ENCODE measurements around the gene COX7A1. TPM values are rescaled to one million over a fixed set of nuclear protein-coding genes. Genes with fewer than 3 reads are reported as not detected.

COX7A1 gene
- polyA plus RNA-seq, 10 donors: 182 to 264 (median 219) TPM

GRCh38 chr19:36114721-36115452 lies 37.4 kb downstream of the COX7A1 start, which contains the start of gene POLR2I:
Gene POLR2I (minus strand): TSS chr19:36114875. CDS start chr19:36114856, 19 bp downstream.
- peak; percentile 99 to 100 (median 100) for DNase-seq

DNA sequence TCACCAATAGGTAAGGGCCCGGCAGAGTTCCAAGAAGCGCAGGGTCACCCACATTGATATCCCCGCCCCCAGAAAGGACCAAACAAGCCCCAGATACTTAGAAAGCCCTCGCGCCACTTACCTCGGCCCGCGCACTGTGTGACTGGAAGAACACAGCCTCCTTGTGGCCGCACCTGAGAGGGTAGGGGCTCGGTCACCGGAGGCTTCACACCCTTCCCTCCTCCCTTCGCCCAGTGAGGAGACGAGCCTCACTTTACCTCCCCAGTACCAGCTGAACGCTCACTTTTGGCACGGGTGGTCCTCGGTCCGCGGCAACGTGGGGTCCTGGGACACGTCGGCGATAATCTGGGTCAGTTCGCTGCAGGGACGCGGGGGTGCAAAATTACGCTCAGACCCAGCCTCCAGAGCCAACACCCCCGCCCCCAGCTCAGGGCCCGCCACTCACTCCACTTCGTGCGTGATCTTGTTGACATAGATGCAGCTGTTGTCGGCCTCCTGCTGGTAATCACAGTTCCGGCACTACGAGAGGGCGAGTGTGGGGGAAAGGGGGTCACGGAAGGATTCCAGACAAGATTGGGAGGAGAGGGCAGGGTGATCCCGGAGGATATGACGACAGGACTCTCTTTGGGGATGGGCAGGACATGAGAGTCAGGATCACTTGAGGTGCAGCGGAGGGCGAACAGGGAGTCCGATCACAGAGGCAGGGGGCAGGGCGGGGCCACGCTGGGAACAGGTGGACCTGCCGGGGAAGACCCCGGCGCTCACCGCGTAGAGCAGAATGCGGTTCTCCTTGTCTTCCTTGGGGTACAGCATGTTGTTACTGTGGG lies 38.1 kb downstream of the COX7A1 start:
- DNase-seq: peak in 2 of 3 donors; percentile 23 to 34

- DNase-seq: no peak
These were observed 38.8 kb downstream of the COX7A1 start for GRCh38 chr19:36113425-36113824.

DNA sequence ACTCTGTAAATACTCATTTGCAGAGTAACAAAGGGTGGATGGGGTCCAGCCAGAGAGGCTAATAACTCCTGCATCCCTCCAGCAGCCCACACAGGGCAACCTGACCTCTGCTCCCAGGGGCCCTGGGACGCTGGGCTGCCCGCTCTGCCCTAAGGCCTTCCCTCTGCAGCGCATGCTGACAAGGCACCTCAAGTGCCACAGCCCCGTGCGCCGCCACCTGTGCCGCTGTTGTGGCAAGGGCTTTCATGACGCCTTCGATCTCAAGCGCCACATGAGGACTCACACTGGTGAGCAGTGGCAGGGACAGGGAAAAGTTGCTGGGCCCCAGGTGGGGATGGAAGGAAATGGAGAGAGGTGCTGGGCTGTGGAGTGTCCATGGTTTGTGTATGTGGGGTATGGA lies 39.6 kb downstream of the COX7A1 start:
- DNase-seq: no peak

GRCh38 chr19:36111200-36111539 lies 41.1 kb downstream of the COX7A1 start:
- no peak for DNase-seq

DNA sequence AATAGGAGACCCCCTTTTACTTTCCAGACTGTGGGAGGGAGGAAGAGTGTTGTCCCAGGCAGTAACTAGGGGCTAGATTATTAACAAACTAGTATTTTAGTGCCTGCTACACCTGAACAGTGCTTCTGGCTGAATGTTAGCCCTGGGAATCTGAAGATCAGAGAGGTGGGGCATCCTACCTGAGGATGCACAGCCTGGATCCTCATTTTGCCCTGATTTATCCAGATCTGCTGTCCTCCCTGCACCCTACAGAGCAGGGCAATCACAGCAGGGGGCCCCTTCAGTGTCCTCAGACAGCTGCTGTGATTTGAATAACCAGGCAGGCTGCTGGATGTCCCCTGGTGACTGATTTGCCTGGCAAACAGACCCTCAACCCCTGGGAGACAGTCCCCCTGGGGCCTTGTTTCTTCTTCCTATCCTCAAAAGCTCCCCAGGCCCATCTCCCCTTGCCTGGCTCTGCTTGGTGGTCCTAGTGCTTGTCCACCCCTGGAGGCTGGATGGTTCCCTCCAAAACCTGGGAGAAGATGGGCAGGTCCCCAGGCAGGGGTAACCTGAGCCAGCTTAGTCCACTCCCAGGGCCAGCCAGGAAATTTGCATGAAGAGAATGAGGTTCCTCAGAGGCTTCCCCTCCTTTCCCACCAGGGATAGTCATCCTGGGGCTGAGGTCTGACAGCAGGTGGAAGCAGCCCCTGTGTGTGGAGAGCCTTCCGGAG lies 41.6 kb downstream of the COX7A1 start, which contains the start of gene OVOL3:
TSS of gene OVOL3 (plus strand) at position 657 of the 713 bp plus-strand sequence. CDS start 60 bp downstream, outside the sequence.
- DNase-seq: no peak

GRCh38 chr19:36108684-36109083 lies 43.6 kb downstream of the COX7A1 start:
- DNase-seq: no peak

DNA sequence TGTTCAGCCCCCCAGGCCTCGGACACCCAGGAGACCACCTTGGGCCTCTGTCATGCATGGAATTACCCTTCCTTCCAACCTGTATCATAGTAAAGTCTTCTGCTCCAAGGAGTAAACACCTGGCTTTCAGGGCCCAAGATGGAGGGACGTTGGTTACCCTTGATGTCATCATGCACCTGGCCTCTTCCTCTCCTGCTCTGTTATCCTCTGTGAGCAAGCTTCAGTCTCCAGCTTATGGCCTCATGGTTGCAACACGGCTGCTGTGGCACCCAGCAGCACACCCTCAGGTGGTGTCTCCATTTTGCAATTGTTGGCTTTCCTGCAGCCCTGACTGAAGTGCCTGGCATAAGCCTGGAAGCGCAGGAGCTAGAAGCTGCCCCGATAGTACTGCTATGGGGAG lies 45.3 kb downstream of the COX7A1 start:
- DNase-seq: no peak

GRCh38 chr19:36106441-36106840 lies 45.8 kb downstream of the COX7A1 start:
- DNase-seq: no peak

GRCh38 chr19:36103842-36104552 lies 48.2 kb downstream of the COX7A1 start:
- no peak for DNase-seq

DNA sequence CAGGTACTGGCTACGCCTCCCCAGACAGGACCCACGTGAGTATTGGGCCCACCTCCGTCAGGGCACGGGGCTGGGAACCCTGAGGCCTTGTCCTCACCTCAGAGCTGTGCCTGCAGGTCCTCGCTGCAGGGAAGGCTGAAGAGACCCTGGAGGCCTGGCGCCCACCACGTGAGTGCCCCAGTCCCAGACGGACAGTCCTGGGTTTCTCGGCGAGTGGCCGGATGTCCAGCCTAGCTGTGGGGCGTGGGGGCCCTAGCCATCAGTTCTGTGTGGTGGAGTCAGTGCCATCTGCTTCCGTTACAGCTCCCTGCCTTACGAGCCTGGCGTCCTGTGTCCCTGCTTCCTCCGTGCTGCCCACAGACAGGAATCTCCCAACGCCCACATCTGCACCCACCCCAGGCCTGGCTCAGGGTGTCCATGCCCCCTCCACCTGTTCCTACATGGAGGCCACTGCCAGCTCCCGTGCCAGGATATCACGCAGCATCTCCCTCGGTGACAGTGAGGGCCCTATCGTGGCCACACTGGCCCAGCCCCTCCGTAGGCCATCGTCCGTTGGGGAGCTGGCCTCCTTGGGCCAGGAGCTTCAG lies 49.1 kb downstream of the COX7A1 start:
- no peak for DNase-seq

DNA sequence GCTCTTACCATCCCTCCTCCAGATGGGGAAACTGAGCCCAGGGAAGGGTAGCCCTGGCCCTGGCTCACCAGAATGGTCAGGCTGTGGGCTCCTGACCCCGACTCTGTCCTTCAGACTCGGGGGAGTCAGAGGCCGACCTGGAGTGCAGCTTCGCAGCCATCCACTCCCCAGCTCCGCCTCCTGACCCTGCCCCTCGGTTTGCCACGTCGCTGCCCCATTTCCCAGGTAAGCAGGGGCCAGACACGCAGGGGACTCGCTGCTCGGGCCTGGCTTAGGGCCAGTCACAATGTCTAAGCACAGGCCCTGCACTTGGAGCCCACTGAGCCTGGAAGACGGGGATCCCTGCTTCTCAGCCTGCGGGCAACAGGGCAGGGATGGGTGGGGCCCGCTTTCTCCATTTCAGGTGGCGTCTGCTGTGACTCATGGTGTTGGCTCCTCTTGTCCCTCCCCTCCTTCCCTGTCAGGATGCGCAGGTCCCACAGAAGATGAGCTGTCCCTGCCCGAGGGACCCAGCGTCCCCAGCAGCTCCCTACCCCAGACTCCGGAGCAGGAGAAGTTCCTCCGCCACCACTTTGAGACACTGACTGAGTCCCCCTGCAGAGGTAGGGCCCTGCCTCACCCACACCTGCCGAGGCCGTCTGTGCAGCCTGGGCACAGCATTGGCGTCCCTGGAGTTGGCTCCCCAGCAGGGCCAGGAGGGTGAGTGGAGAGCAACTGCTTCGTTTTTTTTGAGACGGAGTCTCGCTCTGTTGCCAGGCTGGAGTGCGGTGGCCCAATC lies 50.5 kb downstream of the COX7A1 start:
- no peak for DNase-seq

Other genes with a start within 250 kb of the COX7A1 start
- gene HCST, start 249.9 kb downstream of the COX7A1 start, polyA plus RNA-seq (ENCODE audit: insufficient read length in 10 of 10): 10 to 100 TPM in 1 of 10 donors, 1 to 10 TPM in 9; 3.7 to 11.6 (median 5.3) TPM
- gene TYROBP, start 244.2 kb downstream of the COX7A1 start, polyA plus RNA-seq (ENCODE audit: insufficient read length in 10 of 10): 10 to 100 TPM; 11.6 to 22.8 (median 16.9) TPM
- 10 to 100 TPM in 1 of 10 donors, 1 to 10 TPM in 9; 4.4 to 13.1 (median 7.6) TPM for gene LRFN3, start 216.1 kb downstream of the COX7A1 start, polyA plus RNA-seq (ENCODE audit: insufficient read length in 10 of 10)
- gene SDHAF1, start 157.3 kb downstream of the COX7A1 start, polyA plus RNA-seq (ENCODE audit: insufficient read length in 10 of 10): 10 to 100 TPM in 9 of 10 donors, 1 to 10 TPM in 1; 9.4 to 13.8 (median 11.4) TPM
- gene SYNE4, start 143.6 kb downstream of the COX7A1 start, polyA plus RNA-seq (ENCODE audit: insufficient read length in 10 of 10): 1 to 10 TPM in 1 of 10 donors, under 1 TPM in 8, not detected in 1; 0.12 to 1.0 (median 0.46) TPM
- 10 to 100 TPM in 1 of 10 donors, 1 to 10 TPM in 9; 5.5 to 10.4 (median 7.9) TPM for gene ALKBH6, start 138.2 kb downstream of the COX7A1 start, polyA plus RNA-seq (ENCODE audit: insufficient read length in 10 of 10)
- gene CLIP3, start 119.6 kb downstream of the COX7A1 start, polyA plus RNA-seq (ENCODE audit: insufficient read length in 10 of 10): 10 to 100 TPM; 13.8 to 22.7 (median 18.7) TPM
- gene THAP8, start 98.2 kb downstream of the COX7A1 start, polyA plus RNA-seq (ENCODE audit: insufficient read length in 10 of 10): 1 to 10 TPM; 7.2 to 9.9 (median 7.6) TPM
- gene WDR62, start 97.5 kb downstream of the COX7A1 start, polyA plus RNA-seq (ENCODE audit: insufficient read length in 10 of 10): 1 to 10 TPM; 2.5 to 3.9 (median 3.2) TPM
- not detected for gene OVOL3, start 41.3 kb downstream of the COX7A1 start, polyA plus RNA-seq (ENCODE audit: insufficient read length in 10 of 10)
- 10 to 100 TPM; 26.4 to 47.8 (median 40.6) TPM for gene POLR2I, start 37.6 kb downstream of the COX7A1 start, polyA plus RNA-seq (ENCODE audit: insufficient read length in 10 of 10)
- 100 to 1,000 TPM in 1 of 10 donors, 10 to 100 TPM in 9; 64.6 to 101 (median 79.3) TPM for gene TBCB, start 37.0 kb downstream of the COX7A1 start, polyA plus RNA-seq (ENCODE audit: insufficient read length in 10 of 10)
- 100 to 1,000 TPM; 460 to 557 (median 508) TPM for gene CAPNS1, start 12.4 kb downstream of the COX7A1 start, polyA plus RNA-seq (ENCODE audit: insufficient read length in 10 of 10)
- 1 to 10 TPM; 4.3 to 7.9 (median 6.6) TPM for gene ZNF565, start 62.2 kb upstream of the COX7A1 start, polyA plus RNA-seq (ENCODE audit: insufficient read length in 10 of 10)
- gene ZNF146, start 62.7 kb upstream of the COX7A1 start, polyA plus RNA-seq (ENCODE audit: insufficient read length in 10 of 10): 10 to 100 TPM; 55.7 to 79.3 (median 72.1) TPM
- 1 to 10 TPM; 4.3 to 8.2 (median 6.1) TPM for gene ZFP14, start 226.8 kb upstream of the COX7A1 start, polyA plus RNA-seq (ENCODE audit: insufficient read length in 10 of 10)

All from muscle of back (tissue), 11 donors.